ENCODE results near the gene PIGM.

PIGM gene

DNA sequence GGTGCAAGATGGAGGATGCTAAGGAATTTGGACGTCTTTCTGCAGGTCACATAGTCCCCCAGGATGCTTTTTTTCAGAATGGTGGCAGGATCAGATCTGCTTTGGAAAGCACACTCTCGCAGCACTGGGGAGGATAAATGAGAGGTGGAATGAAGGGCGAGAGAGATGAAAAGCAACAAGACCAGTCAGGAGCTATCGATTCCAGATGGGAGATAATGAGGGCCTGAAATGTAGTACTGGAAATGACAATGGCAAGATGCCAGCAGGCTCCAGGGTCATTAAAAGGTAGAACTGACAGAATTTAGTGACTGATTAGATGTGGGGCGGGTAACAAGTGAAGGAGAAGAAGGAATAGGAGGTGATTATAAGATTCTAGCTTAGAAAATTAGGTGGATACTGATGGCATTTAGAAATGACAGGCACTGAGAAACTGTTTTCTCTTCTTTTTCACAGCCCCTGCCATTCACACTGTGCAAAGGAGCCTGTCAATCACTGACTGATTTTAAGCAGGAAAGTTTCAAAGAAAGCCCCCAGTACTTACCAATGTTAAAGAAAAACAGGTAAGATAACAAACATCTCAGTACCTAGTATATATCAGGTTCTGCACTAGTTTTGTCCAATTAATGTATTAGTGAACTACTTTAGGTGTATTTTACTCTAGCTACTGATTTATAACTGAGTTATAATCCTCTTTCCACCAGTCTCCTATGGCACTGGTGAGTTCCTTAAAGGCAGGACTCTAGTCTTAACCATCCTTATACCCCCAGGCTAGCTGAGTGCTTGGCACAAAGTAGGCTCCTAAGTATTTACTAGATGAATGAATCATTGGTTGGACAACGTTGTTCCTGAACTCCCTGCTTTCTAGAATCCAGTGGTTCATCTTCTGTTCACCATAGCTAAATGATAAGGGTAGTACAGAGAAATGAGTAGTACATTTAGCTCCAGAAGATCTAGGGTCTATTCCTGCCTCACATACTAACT lies 9.2 kb downstream of the PIGM start:
- no peak for DNase-seq (ENCODE audit: low read depth in 3 of 3)

DNA sequence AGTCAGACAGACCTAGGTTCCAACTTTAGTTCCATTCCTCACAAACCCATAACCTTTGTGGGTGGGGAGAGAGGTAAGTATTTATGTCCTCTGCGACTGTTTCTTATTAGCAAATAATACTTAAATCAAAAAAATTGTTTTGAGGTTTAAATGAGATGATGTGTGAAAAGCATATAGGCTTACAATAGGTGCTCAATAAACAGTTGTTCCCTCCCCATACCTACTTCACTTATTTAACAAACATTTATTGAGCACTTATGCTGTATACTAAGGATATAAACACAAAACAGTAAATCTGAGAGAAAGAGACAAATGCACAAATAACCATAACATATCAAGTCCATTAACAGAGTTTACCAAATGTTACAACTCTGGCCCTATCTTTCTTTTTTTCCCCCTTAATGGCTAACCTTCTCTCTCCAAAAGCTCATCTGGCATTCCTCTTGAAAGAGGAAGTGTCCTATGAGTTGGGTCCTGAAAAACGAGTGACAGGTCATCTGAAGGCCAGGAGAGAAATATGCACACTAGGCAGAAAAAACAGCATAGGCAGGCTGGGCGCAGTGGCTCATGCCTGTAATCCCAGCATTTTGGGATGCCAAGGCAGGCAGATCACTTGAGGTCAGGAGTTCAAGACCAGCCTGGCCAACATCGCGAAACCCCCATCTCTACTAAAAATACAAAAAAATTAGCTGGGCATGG lies 10.3 kb downstream of the PIGM start:
- no peak for DNase-seq (ENCODE audit: low read depth in 3 of 3)

- no peak for DNase-seq (ENCODE audit: low read depth in 3 of 3)
Observed at GRCh38 chr1:160020196-160020595, 11.6 kb downstream of the PIGM start.

DNA sequence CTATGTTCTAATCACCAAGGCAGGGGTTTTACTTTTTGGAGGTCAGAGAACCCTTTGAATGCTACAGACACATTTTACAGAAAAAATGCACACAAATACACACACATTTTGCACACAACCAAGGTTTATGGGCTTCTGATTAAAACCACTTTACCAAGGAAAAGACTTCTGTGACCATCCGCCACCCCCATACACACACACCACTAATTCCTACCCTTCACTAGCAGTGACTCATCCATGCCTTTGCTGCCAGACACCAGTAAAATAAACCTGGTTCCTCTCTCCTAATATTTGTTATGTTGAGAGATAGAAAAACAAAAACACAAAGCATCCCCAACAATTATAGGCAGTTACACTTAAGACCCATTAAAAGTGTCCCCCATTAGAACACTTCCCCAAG lies 12.9 kb downstream of the PIGM start:
- DNase-seq (ENCODE audit: low read depth in 3 of 3) = no peak

DNA sequence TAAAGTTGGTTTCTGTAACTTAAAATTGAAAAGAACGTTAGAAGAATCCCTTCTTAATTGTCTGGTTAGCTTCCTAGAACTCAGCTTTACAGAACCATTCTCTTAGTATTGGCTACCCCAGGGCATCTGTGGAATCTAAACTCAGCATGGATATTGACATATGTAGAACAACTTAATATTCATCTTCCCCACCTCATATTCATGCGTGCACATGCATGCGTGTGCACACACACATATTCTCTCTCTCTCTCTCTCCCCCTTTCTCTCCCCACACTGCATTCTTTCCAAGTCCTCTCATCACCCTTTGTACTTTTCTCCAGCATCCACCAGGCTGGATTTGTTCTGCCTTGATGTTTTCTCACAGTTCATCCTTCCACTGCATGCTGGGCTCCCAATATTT lies 13.4 kb downstream of the PIGM start:
- DNase-seq (ENCODE audit: low read depth in 3 of 3) = no peak

DNA sequence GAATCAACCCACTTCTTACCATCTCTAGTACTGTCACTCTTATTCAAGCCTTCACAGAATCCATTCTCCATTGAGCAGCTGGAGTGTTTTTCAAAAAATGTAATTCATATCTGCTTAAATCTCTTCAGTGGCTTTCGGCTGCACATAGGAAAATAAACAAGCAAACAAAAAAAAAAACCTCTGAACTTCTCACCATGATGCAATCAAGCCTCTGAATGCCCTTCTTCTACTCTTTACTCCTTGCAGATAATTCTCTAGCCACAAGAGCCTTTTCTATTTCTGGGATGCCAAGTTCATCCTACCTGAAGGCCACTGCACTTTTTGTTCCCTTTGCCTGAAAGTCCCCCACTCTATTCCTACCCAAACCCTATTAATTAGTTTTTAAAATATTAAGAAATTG lies 14.2 kb downstream of the PIGM start:
- no peak for DNase-seq (ENCODE audit: low read depth in 3 of 3)

- no peak for DNase-seq (ENCODE audit: low read depth in 3 of 3)
Observed at GRCh38 chr1:160011781-160012180, 20.0 kb downstream of the PIGM start.

DNA sequence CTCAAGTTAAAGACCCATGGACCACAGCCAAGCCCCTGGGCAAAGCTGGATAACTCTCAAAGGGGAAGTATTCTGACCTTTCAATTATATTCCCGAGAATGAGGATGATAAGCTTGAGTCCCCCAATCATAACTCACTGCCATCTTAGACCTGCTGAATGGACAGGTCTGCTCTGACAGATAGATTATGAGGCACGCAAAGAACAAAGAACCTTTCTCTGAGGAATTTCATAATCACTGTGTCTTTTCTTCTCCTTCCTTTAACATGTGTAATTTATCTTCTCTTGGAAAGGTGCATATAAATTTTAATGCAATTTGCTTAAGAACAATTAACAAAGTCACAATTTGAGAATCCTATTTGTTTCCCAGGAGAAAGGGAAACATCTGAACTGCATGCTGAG lies 22.0 kb downstream of the PIGM start:
- DNase-seq (ENCODE audit: low read depth in 3 of 3) = no peak

DNA sequence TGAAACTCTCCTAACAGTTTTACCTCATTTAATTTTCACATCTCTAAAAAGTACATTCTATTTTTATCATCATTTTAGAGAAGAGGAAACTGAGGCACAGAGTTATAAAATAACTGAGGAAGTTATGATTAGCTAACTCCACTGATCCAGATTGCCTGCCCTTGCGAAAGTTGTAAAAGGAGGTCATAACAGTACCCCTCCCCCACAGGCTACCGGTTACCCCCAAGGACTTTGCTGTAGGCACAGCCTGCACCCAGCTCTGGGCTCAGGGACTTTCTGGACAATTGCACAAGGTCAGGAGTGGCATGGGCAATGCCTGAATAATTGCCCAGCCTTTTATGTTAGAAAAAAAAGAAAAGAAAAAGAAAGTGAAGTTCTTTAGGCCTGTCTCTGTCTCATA lies 22.7 kb downstream of the PIGM start:
- DNase-seq (ENCODE audit: low read depth in 3 of 3) = no peak

- no peak for DNase-seq (ENCODE audit: low read depth in 3 of 3)
Observed at GRCh38 chr1:160007577-160008200, 24.1 kb downstream of the PIGM start.

GRCh38 chr1:160006312-160006940 lies 25.4 kb downstream of the PIGM start:
- peak; percentile 38 to 50 (median 39) for DNase-seq (ENCODE audit: low read depth in 3 of 3)

DNA sequence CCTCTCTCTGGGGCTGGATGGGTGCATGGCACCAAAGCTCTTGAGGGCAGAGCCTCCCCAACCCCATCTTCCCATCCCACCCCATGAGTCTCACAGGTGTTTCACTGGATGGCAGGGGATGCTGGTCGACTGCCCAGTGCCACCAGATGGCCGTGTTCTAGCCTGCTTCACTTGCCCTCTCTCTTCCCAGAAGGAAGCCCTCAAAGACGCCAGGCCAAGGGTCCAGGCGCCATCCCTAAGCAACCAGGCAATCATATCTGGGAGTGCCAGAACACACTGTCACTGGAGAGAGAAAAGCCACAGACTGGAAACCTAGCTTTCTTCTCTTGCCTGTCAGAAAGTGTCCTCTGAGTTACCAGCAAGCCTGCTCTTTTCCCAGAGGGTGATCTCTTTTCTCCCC lies 26.7 kb downstream of the PIGM start:
- DNase-seq (ENCODE audit: low read depth in 3 of 3) = no peak

GRCh38 chr1:160004425-160004824 lies 27.4 kb downstream of the PIGM start:
- DNase-seq (ENCODE audit: low read depth in 3 of 3) = no peak

GRCh38 chr1:160004001-160004400 lies 27.8 kb downstream of the PIGM start:
- no peak for DNase-seq (ENCODE audit: low read depth in 3 of 3)

DNA sequence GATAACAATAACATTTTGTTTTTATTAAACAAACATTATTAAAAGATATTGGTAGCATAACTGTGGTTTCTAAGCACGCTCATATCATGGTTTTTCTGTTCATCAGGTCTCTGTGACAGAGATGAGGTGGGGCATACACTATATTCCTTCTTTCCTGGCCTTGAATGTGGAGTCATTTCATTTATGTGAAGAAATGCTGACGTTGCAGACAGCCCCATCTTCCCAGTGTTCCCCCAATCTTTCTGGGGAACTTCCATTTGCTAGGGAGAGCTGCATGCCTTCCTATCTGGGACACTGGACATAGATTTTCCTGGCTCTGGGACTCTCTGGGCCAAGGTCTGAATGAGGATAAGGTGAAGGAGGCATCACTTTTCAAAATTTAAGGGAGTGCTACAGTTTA lies 30.4 kb downstream of the PIGM start:
- DNase-seq (ENCODE audit: low read depth in 3 of 3) = no peak

DNA sequence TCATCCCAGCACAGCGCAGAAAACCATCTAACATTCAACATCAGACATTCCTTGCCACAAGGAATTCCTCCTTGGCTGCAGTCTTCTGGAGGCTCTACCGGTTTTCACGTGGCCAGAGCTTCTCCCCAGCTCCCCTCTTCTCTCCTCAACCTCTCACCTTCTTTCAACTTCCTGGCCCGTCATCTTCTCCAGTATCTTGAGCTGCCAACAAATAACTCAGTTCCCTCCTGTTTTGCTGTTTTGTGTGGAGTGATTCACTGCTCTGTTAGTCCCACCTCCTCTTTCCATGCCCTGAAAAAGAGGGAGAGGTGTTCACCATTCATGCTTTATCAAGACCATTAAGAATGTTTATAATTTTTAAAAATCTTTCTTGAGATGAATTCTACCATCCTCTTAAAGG lies 32.6 kb downstream of the PIGM start:
- no peak for DNase-seq (ENCODE audit: low read depth in 3 of 3)

DNA sequence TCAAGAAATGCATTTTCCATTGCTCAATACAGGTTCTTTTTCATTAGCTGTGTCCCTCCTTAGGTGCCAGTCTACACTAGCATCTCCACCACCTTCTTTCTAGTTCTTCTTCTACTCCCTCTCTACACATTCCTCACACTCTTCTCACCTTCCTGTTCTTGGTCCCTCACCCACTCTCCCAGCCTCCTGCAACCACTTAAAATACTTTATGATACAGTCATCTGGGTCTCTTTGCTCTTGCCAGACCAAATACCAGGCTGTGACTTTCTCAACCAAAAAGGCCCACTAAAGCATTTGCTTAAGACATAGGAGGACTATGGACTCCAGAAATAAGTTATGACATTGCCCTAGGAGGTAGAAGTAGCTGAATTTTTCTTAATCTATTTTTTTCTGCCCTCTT lies 35.1 kb downstream of the PIGM start:
- no peak for DNase-seq (ENCODE audit: low read depth in 3 of 3)

DNA sequence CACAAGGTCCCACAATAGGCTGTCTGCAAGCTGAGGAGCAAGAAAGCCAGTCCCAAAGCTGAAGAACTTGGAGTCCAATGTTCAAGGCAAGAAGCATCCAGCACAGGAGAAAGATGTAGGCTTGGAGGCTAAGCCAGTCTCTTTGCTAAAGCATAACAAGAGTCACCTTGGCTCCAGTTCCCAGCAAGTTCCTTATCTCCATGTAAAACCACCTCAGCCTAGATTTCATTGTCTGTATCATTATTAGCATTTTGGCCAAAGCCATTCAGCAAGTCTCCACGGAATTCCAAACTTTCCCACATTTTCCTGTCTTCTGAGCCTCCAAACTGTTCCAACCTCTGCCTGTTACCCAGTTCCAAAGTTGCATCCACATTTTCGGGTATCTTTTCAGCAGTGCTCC lies 36.9 kb downstream of the PIGM start:
- DNase-seq (ENCODE audit: low read depth in 3 of 3) = no peak

GRCh38 chr1:159993911-159994310 lies 37.9 kb downstream of the PIGM start:
- no peak for DNase-seq (ENCODE audit: low read depth in 3 of 3)

- no peak for DNase-seq (ENCODE audit: low read depth in 3 of 3)
Observed at GRCh38 chr1:159992161-159992560, 39.6 kb downstream of the PIGM start.

DNA sequence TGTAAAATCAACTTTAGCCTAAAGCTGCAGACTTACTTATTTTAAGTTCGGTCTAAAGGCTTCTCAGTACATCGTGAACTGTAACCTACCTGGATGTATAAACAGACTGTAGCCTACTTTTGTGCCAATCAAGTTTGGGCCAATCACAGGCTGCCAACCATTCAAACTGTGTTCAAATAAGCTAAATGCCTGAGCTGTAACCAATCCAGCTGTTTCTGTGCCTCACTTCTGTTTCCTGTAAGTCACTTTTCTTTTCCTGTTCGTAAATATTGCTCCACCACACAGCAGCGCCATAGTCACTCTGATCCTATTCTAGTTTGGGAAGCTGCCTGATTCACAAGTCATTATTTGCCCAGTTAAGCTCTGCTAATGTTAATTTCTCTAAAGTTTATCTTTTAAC lies 40.3 kb downstream of the PIGM start:
- DNase-seq (ENCODE audit: low read depth in 3 of 3) = no peak

GRCh38 chr1:159990005-159990404 lies 41.8 kb downstream of the PIGM start:
- DNase-seq (ENCODE audit: low read depth in 3 of 3) = no peak

All from stimulated activated CD4-positive, alpha-beta T cell treated with anti-CD3 and anti-CD28 coated beads, TNF-alpha, amount 100 ng/mL, for 4 hours (primary cell).